ENCODE measurements around the gene VANGL1. TPM values are rescaled to one million over a fixed set of nuclear protein-coding genes. Genes with fewer than 3 reads are reported as not detected.

VANGL1 gene
- total and polyA plus RNA-seq, 4 donors = 2.5 to 6.8 (median 3.5) TPM

DNA sequence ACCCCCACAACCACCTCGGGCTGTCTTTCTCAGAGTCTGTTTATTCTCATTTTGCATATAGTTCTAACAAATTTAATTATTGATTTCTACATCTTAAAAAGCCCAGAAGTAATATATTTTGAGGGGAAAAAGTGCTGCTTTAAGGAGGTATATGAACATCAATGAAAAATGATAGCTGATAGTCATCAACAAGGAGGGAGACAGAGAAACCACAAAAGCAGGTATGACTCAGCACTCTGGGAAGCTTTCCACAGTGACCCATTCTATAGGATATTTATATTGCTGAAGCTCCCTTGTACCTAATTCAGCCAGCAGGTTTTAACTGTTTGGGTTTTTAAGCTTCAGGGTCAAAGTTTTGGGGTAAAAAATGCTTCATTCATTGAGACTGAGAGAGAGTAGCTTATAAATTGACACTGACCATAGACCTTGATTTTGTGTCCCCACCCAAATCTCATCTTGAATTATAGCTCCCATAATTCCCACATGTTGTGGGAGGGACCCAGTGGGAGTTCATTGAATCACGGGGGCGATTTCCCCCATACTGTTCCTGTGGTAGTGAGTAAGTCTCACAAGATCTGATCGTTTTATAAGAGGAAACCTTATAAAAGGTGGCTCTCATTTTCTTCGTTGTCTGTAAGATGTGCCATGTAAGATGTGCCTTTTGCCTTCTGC is 27.4 kb downstream of the VANGL1 start:
- H3K4me3 ChIP-seq (ENCODE audit: low read depth in 1 of 3, low read length in 3 of 3) = no peak overlapping the region
- WGBS = 97% methylated on average over 5 of the region's 5 CpGs
- H3K27ac ChIP-seq (ENCODE audit: low read depth in 1 of 2, low read length in 2 of 2) = no peak overlapping the region

DNA sequence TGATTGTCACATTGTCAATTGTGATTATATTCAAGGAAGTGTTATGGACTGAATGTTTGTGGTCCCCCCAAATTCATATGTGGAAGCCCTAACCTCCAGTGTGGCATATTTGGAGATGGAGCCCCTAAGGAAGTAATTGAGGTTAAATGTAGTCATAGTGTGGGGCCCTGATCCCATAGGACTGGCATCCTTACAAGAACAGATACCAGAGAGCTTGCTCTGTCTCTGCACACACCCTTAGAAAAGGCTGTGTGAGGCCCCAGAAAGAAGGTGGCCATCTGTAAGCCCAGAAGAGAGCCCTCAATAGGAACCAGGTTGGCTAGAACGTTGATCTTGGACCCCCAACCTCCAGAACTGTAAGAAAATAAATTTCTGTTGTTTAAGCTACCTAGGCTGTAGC is 28.1 kb downstream of the VANGL1 start:
- H3K9me3 ChIP-seq (ENCODE audit: control insufficient read depth in 4 of 4, low read length in 3 of 4) = no peaks in the 10 kb centered on the region
- TF ChIP-seq, protein P1, sequence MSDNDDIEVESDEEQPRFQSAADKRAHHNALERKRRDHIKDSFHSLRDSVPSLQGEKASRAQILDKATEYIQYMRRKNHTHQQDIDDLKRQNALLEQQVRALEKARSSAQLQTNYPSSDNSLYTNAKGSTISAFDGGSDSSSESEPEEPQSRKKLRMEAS (IDR thresholded peaks at IDR 0.05) = no peak
- TF ChIP-seq, protein P2, sequence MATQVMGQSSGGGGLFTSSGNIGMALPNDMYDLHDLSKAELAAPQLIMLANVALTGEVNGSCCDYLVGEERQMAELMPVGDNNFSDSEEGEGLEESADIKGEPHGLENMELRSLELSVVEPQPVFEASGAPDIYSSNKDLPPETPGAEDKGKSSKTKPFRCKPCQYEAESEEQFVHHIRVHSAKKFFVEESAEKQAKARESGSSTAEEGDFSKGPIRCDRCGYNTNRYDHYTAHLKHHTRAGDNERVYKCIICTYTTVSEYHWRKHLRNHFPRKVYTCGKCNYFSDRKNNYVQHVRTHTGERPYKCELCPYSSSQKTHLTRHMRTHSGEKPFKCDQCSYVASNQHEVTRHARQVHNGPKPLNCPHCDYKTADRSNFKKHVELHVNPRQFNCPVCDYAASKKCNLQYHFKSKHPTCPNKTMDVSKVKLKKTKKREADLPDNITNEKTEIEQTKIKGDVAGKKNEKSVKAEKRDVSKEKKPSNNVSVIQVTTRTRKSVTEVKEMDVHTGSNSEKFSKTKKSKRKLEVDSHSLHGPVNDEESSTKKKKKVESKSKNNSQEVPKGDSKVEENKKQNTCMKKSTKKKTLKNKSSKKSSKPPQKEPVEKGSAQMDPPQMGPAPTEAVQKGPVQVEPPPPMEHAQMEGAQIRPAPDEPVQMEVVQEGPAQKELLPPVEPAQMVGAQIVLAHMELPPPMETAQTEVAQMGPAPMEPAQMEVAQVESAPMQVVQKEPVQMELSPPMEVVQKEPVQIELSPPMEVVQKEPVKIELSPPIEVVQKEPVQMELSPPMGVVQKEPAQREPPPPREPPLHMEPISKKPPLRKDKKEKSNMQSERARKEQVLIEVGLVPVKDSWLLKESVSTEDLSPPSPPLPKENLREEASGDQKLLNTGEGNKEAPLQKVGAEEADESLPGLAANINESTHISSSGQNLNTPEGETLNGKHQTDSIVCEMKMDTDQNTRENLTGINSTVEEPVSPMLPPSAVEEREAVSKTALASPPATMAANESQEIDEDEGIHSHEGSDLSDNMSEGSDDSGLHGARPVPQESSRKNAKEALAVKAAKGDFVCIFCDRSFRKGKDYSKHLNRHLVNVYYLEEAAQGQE (IDR thresholded peaks at IDR 0.05) = no peak
- TF ChIP-seq ZBTB33 (IDR thresholded peaks at IDR 0.05) (no peak), NR2F2 (IDR thresholded peaks at IDR 0.05) (no peak), TAF1 (conservative IDR thresholded peaks at IDR 0.05) (no peak), HNF4A (conservative IDR thresholded peaks at IDR 0.05) (no peak), FOXA2 (IDR thresholded peaks at IDR 0.05) (no peak), CTCF (IDR thresholded peaks at IDR 0.05; ENCODE audit: low read depth, low read length, missing input control) (no peak)
- H3K27me3 ChIP-seq (ENCODE audit: control insufficient read depth in 4 of 4, insufficient read depth in 4 of 4, low read length in 3 of 4) = no peaks in the 10 kb centered on the region
- WGBS = 89% methylated on average over 1 of the region's 1 CpG
- no peak overlapping the region for H3K4me3 ChIP-seq (ENCODE audit: low read depth in 1 of 3, low read length in 3 of 3)
- H3K27ac ChIP-seq (ENCODE audit: low read depth in 1 of 2, low read length in 2 of 2) = no peak overlapping the region
- peaks cover 0 to 10% (median 7%) of the 10 kb centered on the region in 4 donors for H3K36me3 ChIP-seq (ENCODE audit: control insufficient read depth in 4 of 4, insufficient read depth in 3 of 4, low read depth in 1 of 4, low read length in 3 of 4)
- DNase-seq (ENCODE audit: low spot score) = no peak
- no peaks in the 10 kb centered on the region for H3K4me1 ChIP-seq (ENCODE audit: control insufficient read depth in 4 of 4, insufficient read depth in 4 of 4, low read length in 3 of 4)
- no peak overlapping the region for H3K9ac ChIP-seq (ENCODE audit: low read depth in 1 of 2, low read length in 2 of 2)

More for the DNA sequence above, 27.4 kb downstream of the VANGL1 start:
- H3K27me3 ChIP-seq (ENCODE audit: control insufficient read depth in 4 of 4, insufficient read depth in 4 of 4, low read length in 3 of 4) = no peaks in the 10 kb centered on the region
- H3K9me3 ChIP-seq (ENCODE audit: control insufficient read depth in 4 of 4, low read length in 3 of 4) = no peaks in the 10 kb centered on the region
- DNase-seq (ENCODE audit: low spot score) = no peak
- H3K9ac ChIP-seq (ENCODE audit: low read depth in 1 of 2, low read length in 2 of 2) = no peak overlapping the region
- H3K36me3 ChIP-seq (ENCODE audit: control insufficient read depth in 4 of 4, insufficient read depth in 3 of 4, low read depth in 1 of 4, low read length in 3 of 4) = peaks cover 0 to 17% (median 10%) of the 10 kb centered on the region in 4 donors
- no peak for TF ChIP-seq GABPA (IDR thresholded peaks at IDR 0.05 in 1 of 2, conservative IDR thresholded peaks at IDR 0.05 in 1 of 2)
- TF ChIP-seq HNF4A (conservative IDR thresholded peaks at IDR 0.05) = no peak
- no peak for TF ChIP-seq FOXA2 (IDR thresholded peaks at IDR 0.05)
- no peak for TF ChIP-seq RXRA (IDR thresholded peaks at IDR 0.05)
- TF ChIP-seq YY1 (IDR thresholded peaks at IDR 0.05) = no peak
- TF ChIP-seq JUND (IDR thresholded peaks at IDR 0.05) = no peak
- no peak for TF ChIP-seq RAD21 (IDR thresholded peaks at IDR 0.05)
- TF ChIP-seq ZBTB33 (IDR thresholded peaks at IDR 0.05) = no peak
- TF ChIP-seq HNF4G (IDR thresholded peaks at IDR 0.05) = no peak
- TF ChIP-seq SP1 (IDR thresholded peaks at IDR 0.05) = no peak
- TF ChIP-seq, protein P1 (IDR thresholded peaks at IDR 0.05) = no peak
- TF ChIP-seq FOXA1 (IDR thresholded peaks at IDR 0.05) = no peak
- no peaks in the 10 kb centered on the region for H3K4me1 ChIP-seq (ENCODE audit: control insufficient read depth in 4 of 4, insufficient read depth in 4 of 4, low read length in 3 of 4)

Data from liver (tissue), 9 donors.